Measurements from ENCODE around the gene GLA.

The GLA gene

DNA sequence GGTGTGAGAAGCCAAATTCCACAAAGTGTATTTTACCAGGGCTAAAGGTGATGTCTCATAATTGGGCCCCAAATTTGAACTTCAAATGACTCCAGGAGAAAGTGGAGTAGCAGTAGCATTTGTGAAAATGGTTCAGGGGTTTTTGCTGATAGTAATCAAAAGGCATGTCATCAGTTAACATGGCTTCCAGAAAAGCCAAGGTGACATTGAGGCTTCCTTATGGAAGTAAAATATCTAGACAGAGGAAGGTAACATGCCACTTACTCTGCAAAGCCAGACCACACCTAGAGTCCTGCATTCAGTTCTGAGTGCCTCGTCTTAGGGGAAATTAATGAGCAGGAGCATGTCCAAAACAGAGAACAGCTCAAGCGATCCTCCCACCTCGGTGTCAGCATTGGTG, 19.1 kb downstream of the GLA start:
- no peak overlapping the region for H3K4me2 ChIP-seq (ENCODE audit: insufficient read depth, low read length)
- ATAC-seq (ENCODE audit: insufficient read depth, low read depth) = no peak

GRCh38 chrX:101386542-101386885, 21.2 kb downstream of the GLA start:
- Histone ChIP-seq H3K79me2 (ENCODE audit: insufficient read depth, low read length) (peaks cover 6% of the 10 kb centered on the region), H3K36me3 (ENCODE audit: insufficient read depth, low read length) (peaks cover 5% of the 10 kb centered on the region), H4K20me1 (ENCODE audit: insufficient read depth, low read length) (no peaks in the 10 kb centered on the region), H3K9ac (ENCODE audit: low read depth, low read length) (no peak overlapping the region), H3K9me3 (ENCODE audit: insufficient read depth, low read length, severe bottlenecking) (no peaks in the 10 kb centered on the region), H3K27ac (ENCODE audit: low read length) (no peak overlapping the region), H3K27me3 (ENCODE audit: insufficient read depth, low read length, poor library complexity) (no peaks in the 10 kb centered on the region), H3K4me2 (ENCODE audit: insufficient read depth, low read length) (no peak overlapping the region), H3K4me3 (ENCODE audit: low read depth in 1 of 2, low read length in 2 of 2) (no peak overlapping the region), H3K4me1 (ENCODE audit: insufficient read depth, low read length) (peaks cover 12% of the 10 kb centered on the region), H2AFZ (ENCODE audit: low read depth, low read length) (no peak overlapping the region)
- TF ChIP-seq EZH2 (IDR thresholded peaks at IDR 0.05; ENCODE audit: borderline replicate concordance, low read depth, low read length, severe bottlenecking) = no peak
- no peak for TF ChIP-seq CTCF (IDR thresholded peaks at IDR 0.05; ENCODE audit: borderline replicate concordance, extremely low read depth, low read length, poor library complexity, severe bottlenecking)
- ATAC-seq (ENCODE audit: insufficient read depth, low read depth) (no peak), DNase-seq (no peak)

More for the DNA sequence above, 19.1 kb downstream of the GLA start:
- Histone ChIP-seq H3K9me3 (ENCODE audit: insufficient read depth, low read length, severe bottlenecking) (no peaks in the 10 kb centered on the region), H2AFZ (ENCODE audit: low read depth, low read length) (no peak overlapping the region), H3K79me2 (ENCODE audit: insufficient read depth, low read length) (peaks cover 24% of the 10 kb centered on the region), H3K27ac (ENCODE audit: low read length) (no peak overlapping the region), H3K4me1 (ENCODE audit: insufficient read depth, low read length) (peaks cover 30% of the 10 kb centered on the region), H4K20me1 (ENCODE audit: insufficient read depth, low read length) (no peaks in the 10 kb centered on the region; the same call in 1 of the 2 replicates), H3K4me3 (ENCODE audit: low read depth in 1 of 2, low read length in 2 of 2) (no peak overlapping the region), H3K9ac (ENCODE audit: low read depth, low read length) (no peak overlapping the region), H3K27me3 (ENCODE audit: insufficient read depth, low read length, poor library complexity) (no peaks in the 10 kb centered on the region), H3K36me3 (ENCODE audit: insufficient read depth, low read length) (peaks cover 25% of the 10 kb centered on the region)
- no peak for TF ChIP-seq CTCF (IDR thresholded peaks at IDR 0.05; ENCODE audit: borderline replicate concordance, extremely low read depth, low read length, poor library complexity, severe bottlenecking)
- TF ChIP-seq EZH2 (IDR thresholded peaks at IDR 0.05; ENCODE audit: borderline replicate concordance, low read depth, low read length, severe bottlenecking) = no peak
- DNase-seq = no peak

- H4K20me1 ChIP-seq (ENCODE audit: insufficient read depth, low read length) = no peaks in the 10 kb centered on the region
- no peaks in the 10 kb centered on the region for H3K27me3 ChIP-seq (ENCODE audit: insufficient read depth, low read length, poor library complexity)
- peaks cover 12% of the 10 kb centered on the region for H3K4me1 ChIP-seq (ENCODE audit: insufficient read depth, low read length)
- no peak for DNase-seq
- no peaks in the 10 kb centered on the region for H3K9me3 ChIP-seq (ENCODE audit: insufficient read depth, low read length, severe bottlenecking)
- no peak for ATAC-seq (ENCODE audit: insufficient read depth, low read depth)
- no peak within 1 kb of the TSS for H3K4me2 ChIP-seq (ENCODE audit: insufficient read depth, low read length)
- no peak within 1 kb of the TSS for H3K9ac ChIP-seq (ENCODE audit: low read depth, low read length)
- TF ChIP-seq CTCF (IDR thresholded peaks at IDR 0.05; ENCODE audit: borderline replicate concordance, extremely low read depth, low read length, poor library complexity, severe bottlenecking) (no peak), EZH2 (IDR thresholded peaks at IDR 0.05; ENCODE audit: borderline replicate concordance, low read depth, low read length, severe bottlenecking) (no peak)
- H3K79me2 ChIP-seq (ENCODE audit: insufficient read depth, low read length) = peaks cover under 1% of the 10 kb centered on the region
- no peak within 1 kb of the TSS for H3K4me3 ChIP-seq (ENCODE audit: low read depth in 1 of 2, low read length in 2 of 2)
- H2AFZ ChIP-seq (ENCODE audit: low read depth, low read length) = no peak within 1 kb of the TSS
- no peaks in the 10 kb centered on the region for H3K36me3 ChIP-seq (ENCODE audit: insufficient read depth, low read length)
- H3K27ac ChIP-seq (ENCODE audit: low read length) = no peak within 1 kb of the TSS
These were observed 21.8 kb downstream of the GLA start, which contains the start of gene BTK for GRCh38 chrX:101385795-101386541. Gene BTK (minus strand): TSS chrX:101386191. CDS start chrX:101375284, 10,907 bp downstream.

All from DND-41 (cell line).